ENCODE data around the gene NDC80.

Gene NDC80

GRCh38 chr18:2657788-2658458 is 86.6 kb downstream of the NDC80 start (continued):
- TF ChIP-seq KLF17 (tag by site-specific recombination; IDR thresholded peaks at IDR 0.05): no peak
- TF ChIP-seq ZNF214 (tag by site-specific recombination; IDR thresholded peaks at IDR 0.05; ENCODE audit: borderline replicate concordance): no peak
- no peak for TF ChIP-seq INSM2 (tag by site-specific recombination; IDR thresholded peaks at IDR 0.05)
- no peak for TF ChIP-seq ZSCAN4 (tag by site-specific recombination; IDR thresholded peaks at IDR 0.05)
- no peak for TF ChIP-seq ZNF529 (tag by site-specific recombination; IDR thresholded peaks at IDR 0.05; ENCODE audit: insufficient replicate concordance)
- TF ChIP-seq ZNF785 (tag by site-specific recombination; IDR thresholded peaks at IDR 0.05): no peak
- no peak for TF ChIP-seq ZBTB21 (tag by site-specific recombination; IDR thresholded peaks at IDR 0.05)
- TF ChIP-seq ZNF121 (tag by site-specific recombination; IDR thresholded peaks at IDR 0.05): no peak
- TF ChIP-seq REPIN1 (tag by site-specific recombination; IDR thresholded peaks at IDR 0.05; ENCODE audit: low read depth): no peak
- TF ChIP-seq IKZF3 (tag by site-specific recombination; IDR thresholded peaks at IDR 0.05): peak; percentile 45; the same call in 1 of the 2 replicates
- no peak for TF ChIP-seq ZNF423 (tag by site-specific recombination; IDR thresholded peaks at IDR 0.05)
- no peak for TF ChIP-seq ZSCAN5A (tag by site-specific recombination; IDR thresholded peaks at IDR 0.05)
- TF ChIP-seq ZBTB44 (tag by site-specific recombination; IDR thresholded peaks at IDR 0.05): no peak
- peak; percentile 79 for TF ChIP-seq ZEB2 (tag by site-specific recombination; IDR thresholded peaks at IDR 0.05)
- no peak for TF ChIP-seq ZNF132 (tag by site-specific recombination; IDR thresholded peaks at IDR 0.05; ENCODE audit: borderline replicate concordance)
- 0 out of 2 replicates have a peak, but pooled peaks have one; percentile 26 for TF ChIP-seq KLF1 (tag by site-specific recombination; IDR thresholded peaks at IDR 0.05)
- no peak for TF ChIP-seq GLIS1 (tag by site-specific recombination; IDR thresholded peaks at IDR 0.05)
- no peak for TF ChIP-seq ZNF140 (tag by site-specific recombination; IDR thresholded peaks at IDR 0.05)
- TF ChIP-seq ZNF596 (tag by site-specific recombination; IDR thresholded peaks at IDR 0.05): no peak
- TF ChIP-seq ZNF747 (tag by site-specific recombination; IDR thresholded peaks at IDR 0.05): no peak
- TF ChIP-seq ZNF26 (tag by site-specific recombination; IDR thresholded peaks at IDR 0.05): no peak
- TF ChIP-seq SALL2 (tag by site-specific recombination; IDR thresholded peaks at IDR 0.05; ENCODE audit: borderline replicate concordance): no peak
- no peak for TF ChIP-seq ZSCAN30 (tag by site-specific recombination; IDR thresholded peaks at IDR 0.05)
- TF ChIP-seq ZNF221 (tag by site-specific recombination; IDR thresholded peaks at IDR 0.05; ENCODE audit: borderline replicate concordance): no peak
- no peak for TF ChIP-seq ZNF266 (tag by site-specific recombination; IDR thresholded peaks at IDR 0.05; ENCODE audit: low read depth)
- no peak for TF ChIP-seq EGR2 (tag by site-specific recombination; IDR thresholded peaks at IDR 0.05; ENCODE audit: low read depth)
- TF ChIP-seq ZNF37A (tag by site-specific recombination; IDR thresholded peaks at IDR 0.05): no peak
- TF ChIP-seq REST (tag by site-specific recombination; IDR thresholded peaks at IDR 0.05): no peak
